Stomach (tissue), 9 donors: Measurements from ENCODE around the gene LHFPL2. TPM values are rescaled to one million over a fixed set of nuclear protein-coding genes. Genes with fewer than 3 reads are reported as not detected.

Experiments used
- DNase-seq, 2 donors: peaks; one replicate each; pipeline versions ENCODE4 v3.0.0 to v3.0.0-alpha.2; 2013 to 2019
- H3K27ac ChIP-seq, 5 donors: fragments of 200-600 bp in 4 of 5; sonication (generic) in 4 of 5; one replicate each; pipeline ENCODE4 v1.5.1; 2013 to 2019; ENCODE audit warnings: mild to moderate bottlenecking in 1 of 5, moderate library complexity in 1 of 5
- H3K27me3 ChIP-seq, 3 donors: fragments of 200-600 bp; sonication (generic); one replicate each; pipeline ENCODE4 v1.5.1; 2017 to 2019; ENCODE audit warnings: mixed run types in 1 of 3
- H3K36me3 ChIP-seq, 4 donors: fragments of 200-600 bp; sonication (generic); 1 replicate in 3 of 4; 2 replicates in 1 of 4; pipeline ENCODE4 v1.5.1; 2016 to 2019
- H3K4me1 ChIP-seq, 4 donors: fragments of 200-600 bp; sonication (generic); one replicate each; pipeline ENCODE4 v1.5.1; 2016 to 2019
- H3K4me3 ChIP-seq, 4 donors: fragments of 200-600 bp; sonication (generic) in 3 of 4; one replicate each; pipeline ENCODE4 v1.5.1; 2016 to 2019; ENCODE audit warnings: mild to moderate bottlenecking in 1 of 4
- H3K9me3 ChIP-seq, 4 donors: fragments of 200-600 bp; sonication (generic); one replicate each; pipeline ENCODE4 v1.5.1; 2016 to 2019
- EP300 ChIP-seq: sonication (generic); formaldehyde crosslinking; IDR thresholded peaks from one replicate; pipeline ENCODE4 v1.6.1; 2017; ENCODE audit warnings: antibody characterized with exemption
- POLR2A ChIP-seq, 4 donors: fragments of 450-650 bp; IDR thresholded peaks; one replicate each; pipeline ENCODE4 v1.6.1; 2016; ENCODE audit warnings: antibody characterized with exemption in 4 of 4, control low read depth in 2 of 4, mild to moderate bottlenecking in 1 of 4, moderate library complexity in 1 of 4
- POLR2AphosphoS5 ChIP-seq, 3 donors: sonication (generic); formaldehyde crosslinking; IDR thresholded peaks; one replicate each; pipeline ENCODE4 v1.6.1; 2016; ENCODE audit warnings: antibody characterized with exemption in 3 of 3
- WGBS, 5 donors: extraction: QIAGEN DNeasy Blood & Tissue Kit in 3 of 5; methylation state at CpG; one replicate each; pipeline versions ENCODE4 v1.1.5 to v1.1.7; 2013 to 2018; 5-methylcytosine and 5-hydroxymethylcytosine counted together
- intact Hi-C: fragments of 100-400 bp; cut with DNase I; formaldehyde crosslinking; loops from one replicate; pipeline ENCODE4 v1.15.1; 2023; ENCODE audit warnings: low total_unique reads
- polyA plus RNA-seq, 3 donors: library from polyadenylated mRNA; stranded (reverse); fragments of 200-250 nt; gene quantifications; one replicate each; pipeline ENCODE4 v1.2.3, GENCODE V29; 2013
- total RNA-seq, 5 donors: library from RNA; depleted of rRNA; stranded (reverse); fragments of >200 nt; gene quantifications; one replicate each; pipeline versions ENCODE4 v1.1.0 to v1.2.3, GENCODE V29; 2014 to 2016
- TF ChIP-seq, protein P1 (sequence below), 7 experiments: fragments of 450-650 bp in 4 of 7; fragments of 200-600 bp in 3 of 7; sonication (generic) in 3 of 7; IDR thresholded peaks; one replicate each; pipeline ENCODE4 v1.5.1; 2016 to 2019; ENCODE audit warnings: antibody characterized with exemption in 7 of 7, control low read depth in 2 of 7, mild to moderate bottlenecking in 1 of 7
- donor health status: healthy with polysubstance abuse.
- donor health status: Bipolar disorder and iron deficiency.
- donor health status: healthy.

The LHFPL2 gene
- total and polyA plus RNA-seq, 8 donors, result 3.7 to 53.6 (median 24.3) TPM

DNA sequence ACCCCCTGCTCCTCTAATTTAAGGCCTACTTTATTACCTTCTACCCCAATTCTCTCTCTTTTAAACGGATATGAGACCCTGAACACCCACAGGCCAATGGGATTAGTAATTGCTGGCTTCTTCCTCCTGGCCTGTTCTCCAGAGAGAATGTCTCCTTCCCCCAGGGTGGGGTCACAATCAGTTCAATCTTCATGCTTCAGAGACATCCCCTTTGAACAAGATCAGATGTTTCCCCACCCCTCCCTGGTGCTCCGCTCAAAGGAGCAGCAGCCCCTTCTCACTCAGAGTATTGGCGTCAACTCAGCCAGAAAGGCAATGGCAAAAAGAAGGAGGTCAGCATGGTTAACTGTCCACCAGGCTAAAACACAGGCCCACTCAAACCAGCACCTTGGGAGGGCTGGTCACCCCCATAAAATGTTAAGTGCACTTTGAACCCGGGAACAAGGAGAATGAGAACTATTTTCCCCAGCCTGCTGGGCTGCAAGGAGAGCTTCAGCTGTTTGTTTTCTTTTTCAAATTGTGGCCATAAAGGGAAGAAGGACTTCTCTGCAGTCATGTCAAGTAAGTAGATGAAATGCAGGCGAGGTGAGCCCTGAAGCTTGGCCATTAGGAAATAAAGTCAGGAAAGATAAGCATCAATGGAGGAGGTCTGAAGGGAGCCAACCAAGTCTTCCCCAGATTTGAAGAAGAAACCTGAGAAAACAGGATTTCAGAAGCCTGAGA lies 20.1 kb downstream of the LHFPL2 start:
- WGBS, 5 donors, result 71 to 85% (median 79%) methylated on average over 5 of the region's 5 CpGs
- peaks cover 0 to 64% (median 35%) of the 10 kb centered on the region in 4 donors for H3K4me1 ChIP-seq
- no peaks in the 10 kb centered on the region for H3K9me3 ChIP-seq
- no peaks in the 10 kb centered on the region for H3K27me3 ChIP-seq
- no peak overlapping the region for H3K4me3 ChIP-seq
- no peak for DNase-seq
- TF ChIP-seq POLR2AphosphoS5 (IDR thresholded peaks at IDR 0.05), result no peak
- no peak for TF ChIP-seq POLR2A (IDR thresholded peaks at IDR 0.05)
- TF ChIP-seq, protein P1, sequence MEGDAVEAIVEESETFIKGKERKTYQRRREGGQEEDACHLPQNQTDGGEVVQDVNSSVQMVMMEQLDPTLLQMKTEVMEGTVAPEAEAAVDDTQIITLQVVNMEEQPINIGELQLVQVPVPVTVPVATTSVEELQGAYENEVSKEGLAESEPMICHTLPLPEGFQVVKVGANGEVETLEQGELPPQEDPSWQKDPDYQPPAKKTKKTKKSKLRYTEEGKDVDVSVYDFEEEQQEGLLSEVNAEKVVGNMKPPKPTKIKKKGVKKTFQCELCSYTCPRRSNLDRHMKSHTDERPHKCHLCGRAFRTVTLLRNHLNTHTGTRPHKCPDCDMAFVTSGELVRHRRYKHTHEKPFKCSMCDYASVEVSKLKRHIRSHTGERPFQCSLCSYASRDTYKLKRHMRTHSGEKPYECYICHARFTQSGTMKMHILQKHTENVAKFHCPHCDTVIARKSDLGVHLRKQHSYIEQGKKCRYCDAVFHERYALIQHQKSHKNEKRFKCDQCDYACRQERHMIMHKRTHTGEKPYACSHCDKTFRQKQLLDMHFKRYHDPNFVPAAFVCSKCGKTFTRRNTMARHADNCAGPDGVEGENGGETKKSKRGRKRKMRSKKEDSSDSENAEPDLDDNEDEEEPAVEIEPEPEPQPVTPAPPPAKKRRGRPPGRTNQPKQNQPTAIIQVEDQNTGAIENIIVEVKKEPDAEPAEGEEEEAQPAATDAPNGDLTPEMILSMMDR (IDR thresholded peaks at IDR 0.05), result no peak
- TF ChIP-seq EP300, result no peak
- H3K36me3 ChIP-seq, result peaks cover 13 to 30% (median 29%) of the 10 kb centered on the region in 4 donors
- intact Hi-C loops, result no loop called here
- peak overlapping the region in 1 of 5 donors; percentile 36 for H3K27ac ChIP-seq

DNA sequence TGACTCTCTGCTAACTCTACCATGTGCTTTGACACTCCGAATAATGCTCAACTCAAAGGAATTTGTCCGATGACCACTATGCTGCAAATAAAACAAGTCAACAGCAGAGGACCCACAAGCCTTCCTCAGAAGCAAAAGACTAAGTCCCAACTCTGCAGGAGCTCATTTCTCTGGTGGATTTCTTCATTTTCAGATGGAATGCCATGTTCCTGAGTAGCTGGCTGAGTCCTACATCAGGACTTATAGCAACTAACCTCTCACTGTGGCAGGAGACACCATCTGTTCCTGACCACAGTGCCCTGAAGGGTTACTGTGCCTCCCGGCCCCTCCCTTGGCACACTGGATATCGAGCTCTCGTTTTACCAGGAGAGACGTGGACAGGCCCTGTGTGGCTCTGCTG lies 20.8 kb downstream of the LHFPL2 start:
- H3K4me3 ChIP-seq, result no peak overlapping the region
- H3K4me1 ChIP-seq, result peaks cover 0 to 64% (median 35%) of the 10 kb centered on the region in 4 donors
- DNase-seq, result no peak
- 78 to 88% (median 82%) methylated on average over 6 of the region's 6 CpGs for WGBS, 5 donors
- intact Hi-C loops, result no loop called here
- H3K27ac ChIP-seq, result peak overlapping the region in 1 of 5 donors; percentile 57
- no peaks in the 10 kb centered on the region for H3K27me3 ChIP-seq
- H3K9me3 ChIP-seq, result no peaks in the 10 kb centered on the region
- peaks cover 13 to 30% (median 29%) of the 10 kb centered on the region in 4 donors for H3K36me3 ChIP-seq
- TF ChIP-seq EP300, result no peak
- TF ChIP-seq POLR2A (IDR thresholded peaks at IDR 0.05), result no peak
- TF ChIP-seq, protein P1 (IDR thresholded peaks at IDR 0.05), result no peak
- TF ChIP-seq POLR2AphosphoS5 (IDR thresholded peaks at IDR 0.05), result no peak

DNA sequence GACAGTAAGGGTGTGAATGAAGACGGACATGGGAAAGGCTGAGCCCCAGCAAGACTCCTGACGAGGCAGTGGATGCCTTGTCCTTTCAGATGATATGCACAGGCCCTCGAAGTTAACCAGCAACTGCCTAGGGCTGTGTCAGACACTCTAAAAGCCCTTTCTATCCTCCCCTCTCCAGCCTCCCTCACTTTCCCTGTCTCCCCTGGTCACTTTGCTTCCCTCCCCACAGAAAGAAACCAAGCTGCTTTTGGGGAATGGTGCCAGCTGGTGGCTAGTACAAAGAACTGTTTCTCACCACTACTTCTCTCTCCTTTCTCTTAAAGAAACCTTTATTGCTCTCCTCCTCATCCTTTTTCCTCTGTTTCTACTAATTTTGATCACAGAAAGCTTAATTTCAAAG lies 21.4 kb downstream of the LHFPL2 start:
- WGBS, 5 donors, result 81 to 94% (median 93%) methylated on average over 3 of the region's 3 CpGs
- Histone ChIP-seq H3K4me3 (no peak overlapping the region), H3K9me3 (no peaks in the 10 kb centered on the region), H3K27me3 (no peaks in the 10 kb centered on the region), H3K4me1 (peaks cover 0 to 64% (median 36%) of the 10 kb centered on the region in 4 donors), H3K27ac (peak overlapping the region in 3 of 5 donors; percentile 29 to 57 (median 29)), H3K36me3 (peaks cover 13 to 29% (median 27%) of the 10 kb centered on the region in 4 donors)
- peak in 1 of 2 donors; percentile 43 for DNase-seq
- intact Hi-C loops, result no loop called here
- TF ChIP-seq POLR2A (IDR thresholded peaks at IDR 0.05) (no peak), EP300 (no peak), POLR2AphosphoS5 (IDR thresholded peaks at IDR 0.05) (no peak)
- TF ChIP-seq, protein P1 (IDR thresholded peaks at IDR 0.05), result no peak

DNA sequence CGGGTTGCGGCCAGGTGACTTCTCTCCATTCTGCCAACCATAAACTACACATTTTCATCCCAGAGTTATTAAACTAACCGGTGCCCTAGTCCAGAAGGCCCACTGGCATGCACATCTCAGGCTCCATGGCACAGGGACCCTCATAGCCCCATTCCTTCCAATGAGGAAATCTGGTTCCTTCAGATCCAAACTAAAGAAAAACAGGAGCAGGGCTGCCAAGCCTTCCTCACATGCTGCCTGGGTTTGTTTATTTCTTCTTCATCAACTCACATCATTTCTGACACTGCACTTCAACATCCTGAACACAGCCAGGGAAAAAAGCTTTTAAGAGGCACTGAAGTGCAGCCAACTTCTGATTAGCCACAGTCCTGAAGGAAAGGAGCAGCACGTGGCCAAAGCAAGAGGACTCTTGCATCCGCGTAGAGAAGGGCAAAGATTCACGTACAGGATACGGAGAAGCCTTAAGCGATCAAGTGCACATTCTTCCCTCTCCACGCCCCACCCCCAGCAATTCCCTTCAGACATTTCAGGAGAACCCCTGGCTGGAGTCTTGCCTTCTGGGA lies 22.5 kb downstream of the LHFPL2 start:
- 67 to 81% (median 71%) methylated on average over 10 of the region's 10 CpGs for WGBS, 5 donors
- Histone ChIP-seq H3K36me3 (peaks cover 5 to 21% (median 18%) of the 10 kb centered on the region in 4 donors), H3K27me3 (no peaks in the 10 kb centered on the region), H3K27ac (peak overlapping the region in 4 of 5 donors; percentile 10 to 57 (median 29)), H3K4me3 (no peak overlapping the region), H3K4me1 (peaks cover 0 to 64% (median 35%) of the 10 kb centered on the region in 4 donors), H3K9me3 (no peaks in the 10 kb centered on the region)
- TF ChIP-seq POLR2AphosphoS5 (IDR thresholded peaks at IDR 0.05), result peak in 2 of 3 donors; percentile 26 to 81
- TF ChIP-seq, protein P1 (IDR thresholded peaks at IDR 0.05), result no peak
- intact Hi-C loops, result no loop called here
- DNase-seq, result peak in 1 of 2 donors; percentile 67
